Naive thymus-derived CD4-positive, alpha-beta T cell (primary cell): ENCODE measurements around the gene OFD1. TPM values are rescaled to one million over a fixed set of nuclear protein-coding genes. Genes with fewer than 3 reads are reported as not detected.

Source experiments
- ATAC-seq: fragments of 150-1000 bp; cut with Tn5 transposase; 2 replicates; pipeline ENCODE4 v1.10.0; 2021; ENCODE audit warnings: mild to moderate bottlenecking, moderate library complexity
- CTCF ChIA-PET: fragments of 350-600 bp; sonication (Branson Sonifier 250); formaldehyde crosslinking; loops from one replicate; lab custom pipeline; 2021; ENCODE audit warnings: antibody characterized with exemption; lab: Charles Lee
- POLR2A ChIA-PET: fragments of 350-600 bp; sonication (Branson Sonifier 250); formaldehyde crosslinking; loops from one replicate; lab custom pipeline; 2021; ENCODE audit warnings: antibody characterized with exemption, inconsistent platforms; lab: Charles Lee
- DNase-seq, 9 donors: peaks; one replicate each; pipeline versions ENCODE4 v3.0.0 to v3.0.0-alpha.2; 2020 to 2022; ENCODE audit warnings: mixed read lengths in 1 of 9
- H3K27ac ChIP-seq: one replicate; pipeline ENCODE4 v1.7.0; 2013; ENCODE audit warnings: mild to moderate bottlenecking, low read depth, low read length, moderate library complexity
- H3K27me3 ChIP-seq, 2 donors: one replicate each; pipeline ENCODE4 v1.7.0; 2013; ENCODE audit warnings: low read length in 2 of 2, mild to moderate bottlenecking in 2 of 2, moderate library complexity in 2 of 2; ENCODE audit not compliant: control insufficient read depth in 2 of 2, insufficient read depth in 2 of 2
- H3K36me3 ChIP-seq, 3 experiments: 1 replicate in 2 of 3; 2 replicates in 1 of 3; pipeline ENCODE4 v1.7.0; 2013; ENCODE audit warnings: low read length in 3 of 3, mild to moderate bottlenecking in 3 of 3, moderate library complexity in 1 of 3; ENCODE audit not compliant: insufficient read depth in 3 of 3, control insufficient read depth in 2 of 3
- H3K4me1 ChIP-seq, 2 donors: one replicate each; pipeline ENCODE4 v1.7.0; 2013; ENCODE audit warnings: low read length in 2 of 2, mild to moderate bottlenecking in 2 of 2, moderate library complexity in 1 of 2; ENCODE audit not compliant: control insufficient read depth in 2 of 2, insufficient read depth in 2 of 2
- H3K4me3 ChIP-seq: 2 replicates; pipeline ENCODE4 v1.7.0; 2013; ENCODE audit warnings: mild to moderate bottlenecking, low read length
- H3K9me3 ChIP-seq, 3 experiments: 1 replicate in 2 of 3; 2 replicates in 1 of 3; pipeline ENCODE4 v1.7.0; 2013; ENCODE audit warnings: low read length in 3 of 3; ENCODE audit not compliant: control insufficient read depth in 2 of 3
- H3K27ac Mint-ChIP-seq, 9 donors: one replicate each; pipeline ENCODE4 v1.8.0; 2020 to 2022; ENCODE audit warnings: mixed read lengths in 9 of 9, mild to moderate bottlenecking in 8 of 9, moderate library complexity in 5 of 9, inconsistent platforms in 2 of 9
- H3K27me3 Mint-ChIP-seq, 5 donors: one replicate each; pipeline ENCODE4 v1.8.0; 2021 to 2022; ENCODE audit warnings: mixed read lengths in 5 of 5, mild to moderate bottlenecking in 1 of 5
- H3K36me3 Mint-ChIP-seq, 5 donors: one replicate each; pipeline ENCODE4 v1.8.0; 2020 to 2022; ENCODE audit warnings: mixed read lengths in 5 of 5, mild to moderate bottlenecking in 3 of 5, inconsistent platforms in 1 of 5
- H3K4me1 Mint-ChIP-seq, 7 donors: one replicate each; pipeline ENCODE4 v1.8.0; 2020 to 2022; ENCODE audit warnings: mixed read lengths in 7 of 7, mild to moderate bottlenecking in 3 of 7, inconsistent platforms in 1 of 7
- H3K4me3 Mint-ChIP-seq, 10 donors: one replicate each; pipeline ENCODE4 v1.8.0; 2020 to 2022; ENCODE audit warnings: mild to moderate bottlenecking in 10 of 10, mixed read lengths in 10 of 10, moderate library complexity in 6 of 10, inconsistent platforms in 2 of 10
- H3K9me3 Mint-ChIP-seq, 11 donors: one replicate each; pipeline ENCODE4 v1.8.0; 2020 to 2022; ENCODE audit warnings: mixed read lengths in 11 of 11, mild to moderate bottlenecking in 4 of 11, inconsistent platforms in 1 of 11, moderate library complexity in 1 of 11
- intact Hi-C, 2 donors: fragments of 100-400 bp; cut with micrococcal nuclease; formaldehyde crosslinking; loops; one replicate each; pipeline ENCODE4 v1.15.1; 2023
- polyA plus RNA-seq, 2 donors: library from polyadenylated mRNA; unstranded; fragments of 300-500 nt; fragmentation: Illumina TruSeq; gene quantifications; one replicate each; pipeline ENCODE4 v1.2.3, GENCODE V29; 2021
- total RNA-seq, 6 experiments: library from RNA in 5 of 6; stranded (reverse) in 5 of 6; gene quantifications; 1 replicate in 5 of 6; 2 replicates in 1 of 6; pipeline ENCODE4 v1.2.3 and lab custom pipeline; 2021 to 2026

OFD1 gene
- total RNA-seq, result 100 to 1,000 TPM in 2 of 5 experiments, 10 to 100 TPM in 3; 30.4 to 142 (median 72.5) TPM
- 10 to 100 TPM; 30.4 to 32.7 TPM for polyA plus RNA-seq
- total RNA-seq (lab: John Stamatoyannopoulos, UW), result 223 reads per million, percentile 94 among the genes with 10 or more reads in this experiment

- DNase-seq, result peak; percentile 76 to 92 (median 87)
- peaks cover 0 to 6% (median 0%) of the 10 kb centered on the region in 3 experiments for H3K36me3 ChIP-seq
- peak; percentile 94 for ATAC-seq
- H3K4me1 ChIP-seq, result peaks cover 12 to 20% of the 10 kb centered on the region in 2 donors
- peaks cover 0 to 32% (median 18%) of the 10 kb centered on the region in 5 donors for H3K36me3 Mint-ChIP-seq
- H3K27me3 ChIP-seq, result no peaks in the 10 kb centered on the region
- no peaks in the 10 kb centered on the region for H3K9me3 ChIP-seq
- H3K27me3 Mint-ChIP-seq, result no peaks in the 10 kb centered on the region
- peaks cover 21 to 66% (median 58%) of the 10 kb centered on the region in 7 donors for H3K4me1 Mint-ChIP-seq
- peaks cover 0 to 16% (median 0%) of the 10 kb centered on the region in 11 donors for H3K9me3 Mint-ChIP-seq
- H3K27ac Mint-ChIP-seq, result peak within 1 kb of the TSS; percentile 95 to 99 (median 97)
- POLR2A ChIA-PET, result interaction anchor here (0.5 to 4.2 kb wide), 26 partner anchors 8 to 1965 kb away, joined by 3 to 39 read pairs (median 5); partner anchors contain the start of genes GEMIN8, RAB9A and TCEANC
- intact Hi-C loops, result loop anchor here (1.0 to 10.0 kb wide), 17 partner anchors 9 to 2000 kb away; partner anchors contain the start of genes FANCB (in 2 of the 2), GEMIN8 (in 2 of the 2), MOSPD2 (in 2 of the 2) and PIGA (in 2 of the 2)
- peak within 1 kb of the TSS; percentile 82 to 99 (median 94) for H3K4me3 Mint-ChIP-seq
- CTCF ChIA-PET, result interaction anchor here (0.7 to 1.6 kb wide), 4 partner anchors 11 to 296 kb away, joined by 3 to 4 read pairs (median 4); partner anchors contain the start of gene RAB9A
- peak within 1 kb of the TSS; percentile 85 for H3K4me3 ChIP-seq
- H3K27ac ChIP-seq, result peak within 1 kb of the TSS; percentile 99
Measured at GRCh38 chrX:13734278-13735172, at the start of gene OFD1, which contains the start of gene TRAPPC2. Gene OFD1, plus strand, starts transcription at chrX:13734748. Its CDS starts 324 bp downstream, at chrX:13735072. Gene TRAPPC2, minus strand, starts transcription at chrX:13734620. Its CDS starts 14,657 bp downstream, at chrX:13719963.

- Mint-ChIP-seq H3K4me3 (no peak overlapping the region), H3K9me3 (peaks cover 0 to 12% (median 0%) of the 10 kb centered on the region in 11 donors), H3K27me3 (no peaks in the 10 kb centered on the region), H3K4me1 (peaks cover under 1 to 21% (median 13%) of the 10 kb centered on the region in 7 donors), H3K36me3 (peaks cover 0 to 14% (median 10%) of the 10 kb centered on the region in 5 donors), H3K27ac (peak overlapping the region in 2 of 9 donors; percentile 17 to 71)
- intact Hi-C loops, result no loop called here
- DNase-seq, result no peak
- Histone ChIP-seq H3K4me1 (peaks cover 0 to 2% of the 10 kb centered on the region in 2 donors), H3K36me3 (no peaks in the 10 kb centered on the region), H3K9me3 (no peaks in the 10 kb centered on the region), H3K27me3 (no peaks in the 10 kb centered on the region), H3K27ac (no peak overlapping the region), H3K4me3 (no peak overlapping the region)
- ChIA-PET CTCF (no interaction called here), POLR2A (interaction anchor here (0.8 kb wide), 1 partner anchor 8 kb away, joined by 3 read pairs; no protein-coding TSS in a partner anchor)
- no peak for ATAC-seq
Measured at GRCh38 chrX:13685126-13685763, 49.3 kb upstream of the OFD1 start.

- peaks cover 0 to 8% (median 0%) of the 10 kb centered on the region in 11 donors for H3K9me3 Mint-ChIP-seq
- H3K36me3 Mint-ChIP-seq, result peaks cover 0 to 4% (median 3%) of the 10 kb centered on the region in 5 donors
- H3K36me3 ChIP-seq, result no peaks in the 10 kb centered on the region
- H3K27ac ChIP-seq, result no peak overlapping the region
- peak overlapping the region in 1 of 10 donors; percentile 0 for H3K4me3 Mint-ChIP-seq
- no peak for ATAC-seq
- peak overlapping the region in 6 of 9 donors; percentile 18 to 97 (median 80) for H3K27ac Mint-ChIP-seq
- H3K4me3 ChIP-seq, result no peak overlapping the region
- intact Hi-C loops, result no loop called here
- DNase-seq, result no peak
- H3K9me3 ChIP-seq, result no peaks in the 10 kb centered on the region
- POLR2A ChIA-PET, result interaction anchor here (1.1 to 4.0 kb wide), 4 partner anchors 34 to 68 kb away, joined by 3 to 39 read pairs (median 6); partner anchors contain the start of genes OFD1, TCEANC and TRAPPC2
- no peaks in the 10 kb centered on the region for H3K27me3 Mint-ChIP-seq
- H3K27me3 ChIP-seq, result no peaks in the 10 kb centered on the region
- CTCF ChIA-PET, result interaction anchor here (0.6 to 1.8 kb wide), 2 partner anchors 48 to 338 kb away, joined by 3 to 4 read pairs; partner anchors contain the start of genes OFD1 and TRAPPC2
- peaks cover 7 to 8% of the 10 kb centered on the region in 2 donors for H3K4me1 ChIP-seq
- H3K4me1 Mint-ChIP-seq, result peaks cover 8 to 36% (median 22%) of the 10 kb centered on the region in 7 donors
Measured at GRCh38 chrX:13687203-13687602, 47.3 kb upstream of the OFD1 start.

- H3K36me3 Mint-ChIP-seq, result peaks cover 0 to 6% (median 4%) of the 10 kb centered on the region in 5 donors
Measured at GRCh38 chrX:13688384-13688957, 46.1 kb upstream of the OFD1 start.

GRCh38 chrX:13688958-13689740, 45.4 kb upstream of the OFD1 start, which contains the start of gene RAB9A:
Gene RAB9A, plus strand, starts transcription at chrX:13689128. Its CDS starts 19,619 bp downstream, at chrX:13708747.
- peak within 1 kb of the TSS; percentile 84 for H3K27ac ChIP-seq
- intact Hi-C loops, result loop anchor here (1.0 to 2.0 kb wide), 6 partner anchors 14 to 340 kb away; partner anchors contain the start of genes OFD1 (in 2 of the 2), TCEANC (in 2 of the 2), TRAPPC2 (in 2 of the 2) and GEMIN8 (in 1 of the 2)
- no peaks in the 10 kb centered on the region for H3K36me3 ChIP-seq
- H3K4me1 ChIP-seq, result peaks cover 14 to 20% of the 10 kb centered on the region in 2 donors
- no peaks in the 10 kb centered on the region for H3K27me3 Mint-ChIP-seq
- peak within 1 kb of the TSS; percentile 79 to 96 (median 92) for H3K4me3 Mint-ChIP-seq
- peaks cover 25 to 55% (median 40%) of the 10 kb centered on the region in 7 donors for H3K4me1 Mint-ChIP-seq
- H3K27ac Mint-ChIP-seq, result peak within 1 kb of the TSS; percentile 86 to 98 (median 95)
- H3K9me3 ChIP-seq, result no peaks in the 10 kb centered on the region
- H3K9me3 Mint-ChIP-seq, result peaks cover 0 to 1% (median 0%) of the 10 kb centered on the region in 11 donors
- POLR2A ChIA-PET, result interaction anchor here (0.8 to 4.0 kb wide), 8 partner anchors 27 to 341 kb away, joined by 3 to 39 read pairs (median 5); partner anchors contain the start of genes GEMIN8, OFD1, TCEANC and TRAPPC2
- DNase-seq, result peak; percentile 62 to 85 (median 76)
- peak; percentile 96 for ATAC-seq
- no peaks in the 10 kb centered on the region for H3K27me3 ChIP-seq
- H3K36me3 Mint-ChIP-seq, result peaks cover 0 to 6% (median 2%) of the 10 kb centered on the region in 5 donors
- CTCF ChIA-PET, result interaction anchor here (1.8 kb wide), 1 partner anchor 46 kb away, joined by 4 read pairs; the partner anchor contains the start of genes OFD1 and TRAPPC2
- peak within 1 kb of the TSS; percentile 72 for H3K4me3 ChIP-seq

More at GRCh38 chrX:13688384-13688957, 46.1 kb upstream of the OFD1 start:
- intact Hi-C loops, result loop anchor here (1.0 to 2.0 kb wide), 4 partner anchors 14 to 341 kb away; partner anchors contain the start of genes GEMIN8 (in 1 of the 2) and TCEANC (in 1 of the 2)
- CTCF ChIA-PET, result interaction anchor here (1.8 kb wide), 1 partner anchor 46 kb away, joined by 4 read pairs; the partner anchor contains the start of genes OFD1 and TRAPPC2
- ATAC-seq (peak; percentile 6), DNase-seq (peak in 1 of 9 donors; percentile 4)
- H3K9me3 ChIP-seq, result no peaks in the 10 kb centered on the region
- POLR2A ChIA-PET, result interaction anchor here (0.6 to 4.0 kb wide), 9 partner anchors 19 to 341 kb away, joined by 3 to 39 read pairs (median 5); partner anchors contain the start of genes GEMIN8, OFD1, TCEANC and TRAPPC2
- no peaks in the 10 kb centered on the region for H3K27me3 ChIP-seq
- H3K27me3 Mint-ChIP-seq, result no peaks in the 10 kb centered on the region
- peak overlapping the region; percentile 84 for H3K27ac ChIP-seq
- peak overlapping the region; percentile 86 to 98 (median 95) for H3K27ac Mint-ChIP-seq
- H3K4me3 ChIP-seq, result peak overlapping the region; percentile 72
- peak overlapping the region; percentile 79 to 96 (median 92) for H3K4me3 Mint-ChIP-seq
- H3K36me3 ChIP-seq, result no peaks in the 10 kb centered on the region
- H3K4me1 Mint-ChIP-seq, result peaks cover 21 to 48% (median 35%) of the 10 kb centered on the region in 7 donors
- peaks cover 0 to 8% (median 0%) of the 10 kb centered on the region in 11 donors for H3K9me3 Mint-ChIP-seq
- H3K4me1 ChIP-seq, result peaks cover 10 to 14% of the 10 kb centered on the region in 2 donors
